Measurements from ENCODE around the gene PSD4.

PSD4 gene

GRCh38 chr2:113178069-113178746, 4.4 kb downstream of the PSD4 start:
- ATAC-seq: no peak
- TF ChIP-seq, protein P1, sequence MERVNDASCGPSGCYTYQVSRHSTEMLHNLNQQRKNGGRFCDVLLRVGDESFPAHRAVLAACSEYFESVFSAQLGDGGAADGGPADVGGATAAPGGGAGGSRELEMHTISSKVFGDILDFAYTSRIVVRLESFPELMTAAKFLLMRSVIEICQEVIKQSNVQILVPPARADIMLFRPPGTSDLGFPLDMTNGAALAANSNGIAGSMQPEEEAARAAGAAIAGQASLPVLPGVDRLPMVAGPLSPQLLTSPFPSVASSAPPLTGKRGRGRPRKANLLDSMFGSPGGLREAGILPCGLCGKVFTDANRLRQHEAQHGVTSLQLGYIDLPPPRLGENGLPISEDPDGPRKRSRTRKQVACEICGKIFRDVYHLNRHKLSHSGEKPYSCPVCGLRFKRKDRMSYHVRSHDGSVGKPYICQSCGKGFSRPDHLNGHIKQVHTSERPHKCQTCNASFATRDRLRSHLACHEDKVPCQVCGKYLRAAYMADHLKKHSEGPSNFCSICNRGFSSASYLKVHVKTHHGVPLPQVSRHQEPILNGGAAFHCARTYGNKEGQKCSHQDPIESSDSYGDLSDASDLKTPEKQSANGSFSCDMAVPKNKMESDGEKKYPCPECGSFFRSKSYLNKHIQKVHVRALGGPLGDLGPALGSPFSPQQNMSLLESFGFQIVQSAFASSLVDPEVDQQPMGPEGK (CRISPR knock-in tag; IDR thresholded peaks at IDR 0.05; ENCODE audit: borderline replicate concordance): no peak
- TF ChIP-seq OSR1 (CRISPR knock-in tag; IDR thresholded peaks at IDR 0.05) (no peak), ZFP3 (CRISPR knock-in tag; IDR thresholded peaks at IDR 0.05) (no peak), TSHZ2 (CRISPR knock-in tag; IDR thresholded peaks at IDR 0.05) (no peak), BACH2 (CRISPR knock-in tag; IDR thresholded peaks at IDR 0.05; ENCODE audit: borderline replicate concordance) (no peak), ZNF565 (CRISPR knock-in tag; conservative IDR thresholded peaks at IDR 0.05; ENCODE audit: low read depth) (no peak)

GRCh38 chr2:113178891-113179290, 5.1 kb downstream of the PSD4 start:
- no peak for ATAC-seq
- TF ChIP-seq ZFP30 (CRISPR knock-in tag; IDR thresholded peaks at IDR 0.05) (no peak), ZNF565 (CRISPR knock-in tag; conservative IDR thresholded peaks at IDR 0.05; ENCODE audit: low read depth) (no peak), SNAI2 (CRISPR knock-in tag; IDR thresholded peaks at IDR 0.05) (no peak), CSDC2 (CRISPR knock-in tag; IDR thresholded peaks at IDR 0.05) (no peak), CSRNP3 (CRISPR knock-in tag; IDR thresholded peaks at IDR 0.05) (no peak), ARNTL (CRISPR knock-in tag; IDR thresholded peaks at IDR 0.05; ENCODE audit: borderline replicate concordance, low read depth) (no peak)

- ATAC-seq: no peak
- TF ChIP-seq ZNF565 (CRISPR knock-in tag; conservative IDR thresholded peaks at IDR 0.05; ENCODE audit: low read depth): no peak
- TF ChIP-seq, protein P1 (CRISPR knock-in tag; IDR thresholded peaks at IDR 0.05; ENCODE audit: borderline replicate concordance): no peak
- TF ChIP-seq ZC3H10 (CRISPR knock-in tag; IDR thresholded peaks at IDR 0.05): no peak
- no peak for TF ChIP-seq ARNTL (CRISPR knock-in tag; IDR thresholded peaks at IDR 0.05; ENCODE audit: borderline replicate concordance, low read depth)
- TF ChIP-seq ESRRG (CRISPR knock-in tag; IDR thresholded peaks at IDR 0.05): no peak
- TF ChIP-seq SNAI2 (CRISPR knock-in tag; IDR thresholded peaks at IDR 0.05): no peak
- no peak for TF ChIP-seq GLIS3 (CRISPR knock-in tag; IDR thresholded peaks at IDR 0.05)
- no peak for TF ChIP-seq CSRNP3 (CRISPR knock-in tag; IDR thresholded peaks at IDR 0.05)
- TF ChIP-seq POU6F1 (CRISPR knock-in tag; IDR thresholded peaks at IDR 0.05; ENCODE audit: borderline replicate concordance, low read depth): no peak
- TF ChIP-seq ISL1 (CRISPR knock-in tag; IDR thresholded peaks at IDR 0.05): no peak
- no peak for TF ChIP-seq OSR1 (CRISPR knock-in tag; IDR thresholded peaks at IDR 0.05)
- no peak for TF ChIP-seq RARB (CRISPR knock-in tag; IDR thresholded peaks at IDR 0.05)
- TF ChIP-seq CREB5 (CRISPR knock-in tag; IDR thresholded peaks at IDR 0.05; ENCODE audit: low read depth): no peak
- TF ChIP-seq TOX (CRISPR knock-in tag; IDR thresholded peaks at IDR 0.05; ENCODE audit: borderline replicate concordance): no peak
- TF ChIP-seq ZNF8 (CRISPR knock-in tag; IDR thresholded peaks at IDR 0.05): no peak
- no peak for TF ChIP-seq PPARA (CRISPR knock-in tag; IDR thresholded peaks at IDR 0.05; ENCODE audit: borderline replicate concordance)
- TF ChIP-seq TCF4 (CRISPR knock-in tag; IDR thresholded peaks at IDR 0.05; ENCODE audit: borderline replicate concordance): no peak
- no peak for TF ChIP-seq ZNF70 (CRISPR knock-in tag; IDR thresholded peaks at IDR 0.05)
- TF ChIP-seq CSDC2 (CRISPR knock-in tag; IDR thresholded peaks at IDR 0.05): no peak
These were observed 5.8 kb downstream of the PSD4 start for GRCh38 chr2:113179446-113180045.

Measured in SK-N-SH treated with all-trans-retinoic acid at 6 μM for 48 hours (cell line).